Muscle of back (tissue), 11 donors: ENCODE results near the gene LRRC8D. TPM values are rescaled to one million over a fixed set of nuclear protein-coding genes. Genes with fewer than 3 reads are reported as not detected.
A peak's percentile ranks its signal among the peaks of the same experiment; 100 is the strongest.

Experiments
- DNase-seq, 3 donors: peaks; one replicate each; pipeline versions ENCODE4 v3.0.0 to v3.0.0-alpha.2; 2013
- polyA plus RNA-seq, 10 donors: library from polyadenylated mRNA; unstranded; fragments of 120-200 nt; gene quantifications; one replicate each; pipeline ENCODE4 v1.2.1, GENCODE V29; 2013; ENCODE audit not compliant: insufficient read length in 10 of 10

The LRRC8D gene
- polyA plus RNA-seq, 10 donors, result 6.7 to 9.6 (median 8.1) TPM

DNA sequence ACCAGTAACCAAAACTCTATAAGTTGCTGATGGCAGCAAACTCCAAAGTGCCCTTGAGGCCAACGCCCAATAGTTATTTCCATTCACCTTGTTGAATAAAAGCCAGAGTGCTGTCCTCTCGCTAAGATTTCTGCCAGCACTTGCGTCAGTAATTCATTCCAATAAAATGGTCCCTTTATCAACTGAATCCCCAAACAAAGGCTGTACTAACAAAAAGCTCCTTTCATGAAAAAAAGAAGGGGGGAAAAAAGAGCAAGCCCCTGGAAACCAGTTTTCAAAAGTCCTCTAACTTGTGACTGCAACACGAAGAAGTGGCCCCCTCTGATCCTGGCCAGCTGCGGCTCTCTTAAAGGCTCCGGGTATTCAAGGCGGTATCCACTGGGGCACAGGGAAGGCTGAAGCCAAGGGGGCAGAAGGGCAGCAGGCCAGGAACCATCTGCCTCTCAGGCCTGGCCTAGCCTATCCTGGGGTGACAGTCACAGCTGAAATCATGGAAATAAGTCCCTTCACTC lies 118.3 kb downstream of the LRRC8D start:
- DNase-seq, result no peak

- DNase-seq, result no peak
Observed at GRCh38 chr1:89939693-89940438, 119.0 kb downstream of the LRRC8D start.

DNA sequence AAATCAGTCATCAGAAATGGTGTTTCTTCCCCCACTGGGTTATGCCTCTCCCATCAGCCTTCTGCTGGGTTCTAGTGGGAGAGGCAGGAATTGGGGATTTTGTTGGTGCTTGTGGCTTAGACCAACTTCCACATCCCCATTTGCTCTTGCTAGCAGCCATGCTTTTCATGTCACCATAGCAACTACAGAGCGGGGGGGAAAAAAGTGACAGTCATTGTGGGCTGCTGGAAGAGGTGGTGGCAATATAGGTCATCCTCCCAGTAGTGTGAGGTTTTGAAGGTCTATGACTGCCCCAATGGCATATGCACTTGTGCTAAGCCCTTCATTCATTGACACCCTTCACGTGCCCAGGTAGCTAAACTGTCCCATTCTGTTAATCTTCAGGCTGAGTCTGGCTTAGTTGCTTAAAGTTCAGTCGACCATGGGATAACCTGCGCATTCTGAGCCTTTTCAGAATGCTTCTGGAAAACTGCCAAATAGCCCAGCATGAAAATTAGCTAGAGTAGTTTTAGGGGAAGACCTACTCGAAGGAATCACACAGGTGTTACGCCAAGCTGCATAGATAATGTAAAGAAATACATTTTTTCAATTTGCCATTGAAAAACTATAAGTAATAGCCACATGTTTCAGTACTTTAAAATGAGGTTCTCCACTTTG lies 120.4 kb downstream of the LRRC8D start:
- no peak for DNase-seq

DNA sequence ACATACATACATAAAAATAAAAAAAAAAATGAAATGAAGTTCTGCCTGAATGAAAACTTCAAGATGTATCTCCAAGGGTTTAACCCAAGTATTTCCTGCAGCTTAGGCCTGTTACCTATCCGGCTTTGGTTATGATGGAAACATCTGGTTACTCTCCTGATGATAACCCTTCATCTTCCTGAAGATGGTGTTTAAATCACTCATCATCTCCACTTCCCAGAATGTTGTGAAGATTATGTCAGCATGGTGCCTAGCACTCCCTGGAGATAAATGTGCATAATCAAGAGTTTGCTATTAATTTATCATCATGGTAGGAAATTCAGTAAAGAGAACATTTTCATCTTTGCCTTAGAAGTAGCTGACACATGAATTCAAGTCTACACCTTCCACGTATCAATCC lies 121.2 kb downstream of the LRRC8D start:
- DNase-seq, result no peak

DNA sequence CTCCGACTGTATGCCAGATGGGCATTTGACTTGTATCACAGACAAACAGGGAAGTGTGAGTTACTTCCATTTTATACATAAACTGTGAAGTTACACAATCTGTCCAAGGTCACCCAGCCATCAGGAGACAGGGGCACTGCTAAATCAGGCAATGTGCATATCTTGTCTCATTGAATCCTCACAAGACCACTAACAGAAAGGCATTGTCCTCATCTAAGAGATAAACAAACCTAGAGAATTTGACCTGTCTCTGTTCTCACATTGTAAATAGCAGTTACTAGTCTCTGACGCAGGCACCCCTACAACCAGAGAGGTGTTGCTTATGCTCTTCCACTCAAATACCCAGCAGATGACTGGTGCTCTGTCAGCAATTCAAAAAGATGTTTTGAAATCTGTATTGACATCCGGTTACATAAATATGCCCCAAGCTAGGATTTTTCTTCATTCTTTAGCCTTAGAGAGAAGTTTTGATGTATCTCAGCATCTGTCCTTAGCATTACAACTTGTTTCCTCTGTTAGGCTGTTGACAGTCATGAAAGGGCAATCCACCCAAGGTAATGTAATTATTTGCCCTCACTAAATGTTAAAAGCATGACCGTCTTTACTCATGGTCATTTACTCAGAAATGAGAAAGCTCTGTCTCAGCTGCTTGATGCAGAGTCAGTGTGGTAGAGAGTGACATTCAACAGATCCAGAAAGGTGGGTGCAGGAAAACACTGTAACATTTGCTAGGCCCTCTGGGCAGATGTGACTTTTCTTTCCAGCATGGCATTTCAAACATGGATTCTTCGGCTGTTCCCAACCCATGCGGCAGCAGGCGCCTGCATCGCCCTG lies 122.2 kb downstream of the LRRC8D start:
- DNase-seq, result no peak

DNA sequence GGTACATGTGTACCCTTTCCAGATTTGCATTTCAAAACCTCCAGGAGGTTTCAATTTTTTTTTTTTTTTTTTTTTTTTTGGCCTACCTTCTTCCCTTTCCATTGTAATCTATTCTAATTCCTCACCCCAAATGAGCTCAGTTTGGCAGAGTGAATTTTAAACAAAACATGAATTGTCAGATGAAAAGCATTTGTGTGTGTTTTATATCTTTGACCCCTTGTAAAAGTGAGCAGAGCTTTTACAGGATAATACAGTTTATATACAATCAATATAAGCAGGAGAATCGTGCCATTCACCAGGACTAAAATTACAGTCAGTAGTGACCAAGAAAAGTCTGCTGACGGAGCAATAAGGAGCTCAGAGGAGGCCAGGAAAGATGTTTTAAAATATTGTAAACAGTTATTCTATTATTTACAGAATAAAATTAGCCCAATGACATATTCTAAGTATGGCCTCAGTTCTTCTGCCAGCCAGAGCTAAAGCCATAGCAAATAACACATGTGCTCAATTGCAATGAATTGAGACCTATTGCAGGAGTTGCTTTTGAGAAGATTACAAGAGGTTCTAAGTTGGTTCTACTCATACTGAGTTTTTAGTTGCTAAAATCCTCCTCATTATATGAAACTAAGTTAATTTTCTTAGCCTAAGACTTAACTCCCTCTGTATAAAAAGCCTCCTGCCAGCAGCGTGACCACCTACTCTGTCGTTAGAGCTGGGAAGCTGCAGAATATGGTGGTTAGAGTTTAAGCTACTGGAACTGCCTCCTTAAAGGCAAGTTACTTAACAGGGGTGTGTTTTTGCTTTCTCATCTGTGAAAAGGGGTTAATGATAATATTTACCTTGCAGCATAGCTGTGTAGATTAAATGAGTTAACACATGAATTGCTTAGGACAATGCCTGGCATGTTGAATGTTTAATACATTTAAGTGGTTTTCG lies 123.3 kb downstream of the LRRC8D start:
- DNase-seq, result no peak

GRCh38 chr1:89945852-89946476 lies 125.1 kb downstream of the LRRC8D start:
- no peak for DNase-seq

GRCh38 chr1:89946532-89946931 lies 125.7 kb downstream of the LRRC8D start:
- no peak for DNase-seq

GRCh38 chr1:89948722-89949345 lies 128.0 kb downstream of the LRRC8D start:
- DNase-seq, result no peak

DNA sequence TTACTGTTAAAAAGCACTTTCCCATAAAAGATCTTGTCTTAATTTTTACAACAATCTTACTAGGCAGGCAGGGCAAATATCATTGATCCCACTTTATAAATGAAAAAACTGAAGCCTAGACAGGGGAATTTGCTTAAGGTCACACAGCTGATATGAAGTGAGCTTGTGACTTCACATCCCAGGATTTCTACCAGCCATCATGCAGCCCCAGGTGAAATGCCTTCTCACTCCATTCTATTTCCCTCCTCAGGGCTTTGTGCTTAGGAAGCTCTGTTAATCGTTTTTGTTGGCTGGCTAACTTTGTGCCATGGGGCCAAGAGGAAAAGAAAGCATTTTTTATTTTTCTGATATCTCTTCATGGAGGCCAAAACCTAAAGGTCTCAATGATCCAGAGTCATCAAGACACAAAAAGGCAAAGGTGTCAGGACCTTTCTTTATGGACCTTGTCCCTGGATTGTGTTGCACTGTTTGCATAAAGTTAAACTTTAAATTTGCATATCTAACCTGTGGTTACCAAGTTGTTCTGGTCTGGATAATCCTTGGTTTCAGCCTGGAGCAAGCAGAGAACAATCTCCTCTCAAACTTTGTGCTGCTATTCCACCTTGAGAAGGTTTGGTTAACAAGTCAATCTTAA lies 129.3 kb downstream of the LRRC8D start:
- DNase-seq, result no peak

- no peak for DNase-seq
Observed at GRCh38 chr1:89950703-89951102, 129.9 kb downstream of the LRRC8D start.

DNA sequence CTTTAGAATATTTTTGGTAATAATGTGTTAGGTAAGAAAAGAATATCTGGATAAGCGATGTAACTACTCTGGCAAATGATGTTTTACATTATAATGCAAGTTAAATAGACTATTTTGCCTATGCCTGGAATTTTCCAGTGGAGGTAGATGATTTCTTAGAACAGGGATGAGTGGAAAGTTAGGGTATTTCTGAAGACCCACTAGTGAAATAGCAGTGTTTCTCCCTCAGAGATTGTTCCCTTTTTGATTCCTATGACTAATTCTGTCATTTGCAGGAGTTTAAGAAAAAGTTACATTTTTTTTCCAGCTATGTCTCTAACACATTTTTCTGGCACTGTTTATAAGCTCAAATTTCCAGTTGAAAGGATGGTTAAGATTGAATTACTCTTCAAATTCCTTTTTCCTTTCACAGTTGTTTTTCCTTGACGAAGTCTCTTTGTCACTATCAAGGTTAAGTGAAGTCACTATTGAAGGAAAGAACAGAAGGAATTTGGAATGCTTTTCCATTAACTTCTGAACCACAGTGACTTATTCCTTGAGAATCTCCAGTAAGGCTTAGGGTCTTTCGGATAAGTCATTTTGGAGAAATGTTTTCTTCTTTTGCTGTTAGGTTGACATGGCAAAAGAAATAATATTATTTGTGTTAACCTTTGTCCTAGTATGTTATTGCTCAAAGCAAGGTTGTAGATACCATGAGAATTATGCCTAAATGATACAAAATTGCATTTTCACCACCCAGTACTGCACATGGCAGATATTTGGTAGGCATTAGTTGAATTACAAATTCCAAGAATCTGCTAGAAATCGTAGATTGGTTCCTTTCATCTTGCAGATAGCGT lies 131.2 kb downstream of the LRRC8D start:
- peak in 1 of 3 donors; percentile 88 for DNase-seq

GRCh38 chr1:89952605-89953130 lies 131.8 kb downstream of the LRRC8D start:
- DNase-seq, result no peak

GRCh38 chr1:89953131-89953626 lies 132.3 kb downstream of the LRRC8D start:
- peak in 1 of 3 donors; percentile 78 for DNase-seq

GRCh38 chr1:89953929-89954328 lies 133.1 kb downstream of the LRRC8D start:
- DNase-seq, result no peak

- no peak for DNase-seq
Observed at GRCh38 chr1:89954401-89954800, 133.6 kb downstream of the LRRC8D start.

DNA sequence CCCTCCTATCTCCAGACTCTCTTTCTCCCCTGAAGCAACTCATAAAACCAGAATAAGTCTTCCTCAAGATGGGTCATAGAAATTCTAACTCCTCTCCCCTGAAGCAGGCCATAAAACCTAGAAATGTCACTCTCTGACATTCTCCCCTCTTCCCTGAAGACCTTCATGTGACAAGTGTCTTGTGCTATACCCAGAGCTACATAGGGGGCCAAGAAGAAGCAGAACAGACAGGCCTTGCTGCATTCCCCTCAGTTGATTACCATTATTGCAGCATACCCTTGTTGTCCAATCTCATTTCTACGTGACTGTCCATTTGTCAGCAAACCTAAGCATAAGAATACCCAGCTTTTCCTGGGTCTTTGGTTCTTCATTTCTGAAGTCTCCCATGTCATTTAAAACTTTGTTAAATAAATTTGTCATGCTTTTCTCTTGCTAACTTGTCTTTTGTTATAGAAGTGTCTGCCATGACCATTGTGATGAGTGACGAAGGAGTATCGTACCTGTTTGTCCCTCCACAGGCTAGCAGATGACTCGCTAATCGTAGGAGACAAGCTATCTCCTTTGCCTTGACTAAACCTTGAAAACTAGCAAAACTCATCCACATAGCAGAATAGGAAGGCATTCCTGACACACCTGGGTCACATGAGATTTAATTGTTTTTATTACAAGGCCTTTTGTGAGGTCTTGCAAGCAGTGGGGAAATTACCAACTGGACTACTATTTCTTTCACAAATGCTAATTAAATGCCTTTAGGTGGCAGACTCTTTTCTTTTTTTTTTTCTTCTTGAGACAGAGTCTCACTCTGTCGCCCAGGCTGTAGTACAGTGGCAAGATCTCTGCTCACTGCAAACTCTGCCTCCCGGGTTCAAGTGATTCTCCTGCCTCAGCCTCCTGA lies 134.7 kb downstream of the LRRC8D start:
- DNase-seq, result no peak
